GM12872 (cell line): ENCODE measurements around the gene TFR2.

Experiments used
- CTCF ChIP-seq: IDR thresholded peaks from 3 replicates; pipeline ENCODE4 v1.5.1; 2011; ENCODE audit warnings: low read depth, mild to moderate bottlenecking, low read length, moderate library complexity; ENCODE audit not compliant: insufficient read depth

Gene TFR2

GRCh38 chr7:100680576-100681271, 39.4 kb upstream of the TFR2 start:
- no peak for TF ChIP-seq CTCF

GRCh38 chr7:100679927-100680575, 38.7 kb upstream of the TFR2 start:
- no peak for TF ChIP-seq CTCF

DNA sequence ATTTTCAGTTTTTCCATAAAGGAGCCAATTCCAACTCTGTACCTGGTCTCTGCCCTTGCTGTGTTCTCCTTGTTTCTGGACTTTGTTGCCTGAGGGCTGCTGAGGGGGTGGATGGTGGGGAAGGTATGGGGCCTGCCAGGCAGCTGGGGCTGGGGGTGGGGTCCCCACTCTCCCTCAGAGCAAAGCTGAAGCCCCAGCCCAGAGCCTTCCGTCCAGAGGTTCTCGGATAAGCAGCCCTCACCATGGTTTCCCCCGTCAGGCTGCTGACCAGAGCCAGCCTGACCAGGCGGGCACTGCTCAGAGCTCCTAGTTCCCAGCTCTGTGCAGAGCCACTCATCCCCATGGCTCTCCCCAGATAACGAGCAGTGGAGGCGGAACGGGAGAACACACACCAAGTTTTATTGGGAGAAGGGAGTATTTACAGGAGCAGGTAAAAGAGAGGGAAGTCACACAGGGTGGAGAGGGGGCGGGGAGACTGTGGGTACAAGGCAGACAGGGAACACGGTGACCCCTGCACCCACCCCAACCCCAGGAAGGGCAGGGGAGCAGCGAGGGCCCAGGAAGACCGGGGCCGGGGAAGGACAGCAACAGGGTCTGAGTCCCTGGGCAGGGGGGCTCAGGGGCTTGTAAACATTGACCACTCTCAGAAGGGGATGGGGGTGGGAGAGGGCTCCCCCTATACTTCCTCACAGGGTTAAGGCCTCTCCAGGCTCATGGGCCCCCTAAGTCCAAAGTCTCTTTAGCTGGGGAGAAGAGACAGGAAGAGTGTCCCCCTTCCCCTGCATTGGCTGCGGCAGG, 38.0 kb upstream of the TFR2 start:
- no peak for TF ChIP-seq CTCF

- TF ChIP-seq CTCF: no peak
These were observed 37.1 kb upstream of the TFR2 start for GRCh38 chr7:100678291-100678984.

GRCh38 chr7:100677308-100678267, 36.2 kb upstream of the TFR2 start:
- no peak for TF ChIP-seq CTCF

- no peak for TF ChIP-seq CTCF
These were observed 35.4 kb upstream of the TFR2 start for GRCh38 chr7:100676501-100677306.
